B cell (primary cell): ENCODE results near the gene KRT24. TPM values are rescaled to one million over a fixed set of nuclear protein-coding genes. Genes with fewer than 3 reads are reported as not detected.

Experiments used
- ATAC-seq: fragments of 200-7000 bp; cut with Tn5 transposase; one replicate; pipeline ENCODE4 v1.10.0; 2021; ENCODE audit warnings: low read depth, mild to moderate bottlenecking, moderate number of reproducible peaks, moderate library complexity
- CTCF ChIA-PET: fragments of 350-600 bp; sonication (Branson Sonifier 250); formaldehyde crosslinking; loops from one replicate; lab custom pipeline; 2021; ENCODE audit warnings: antibody characterized with exemption, inconsistent platforms; lab: Charles Lee
- POLR2A ChIA-PET: fragments of 350-600 bp; sonication (Branson Sonifier 250); formaldehyde crosslinking; loops from one replicate; lab custom pipeline; 2021; ENCODE audit warnings: antibody characterized with exemption; lab: Charles Lee
- DNase-seq: peaks from one replicate; pipeline ENCODE4 v3.0.0; 2013
- H2AFZ ChIP-seq: 2 replicates; pipeline ENCODE4 v1.6.1; 2012; ENCODE audit warnings: mild to moderate bottlenecking, low read depth, low read length; ENCODE audit not compliant: insufficient read depth, poor library complexity, severe bottlenecking
- H3K27ac ChIP-seq, 2 donors: 1 replicate in 1 of 2; 2 replicates in 1 of 2; pipeline ENCODE4 v1.5.1; 2012 to 2013; ENCODE audit warnings: low read length in 2 of 2, mild to moderate bottlenecking in 2 of 2, moderate library complexity in 1 of 2
- H3K27me3 ChIP-seq, 4 experiments: fragments of 200-600 bp in 1 of 4; sonication (generic) in 1 of 4; replicated peaks in 1 of 4; 1 replicate in 2 of 4; 2 replicates in 2 of 4; pipeline versions ENCODE4 v1.6.1 to v1.7.0; 2013 to 2016; ENCODE audit warnings: low read length in 3 of 4, mild to moderate bottlenecking in 2 of 4, mixed read lengths in 1 of 4, moderate library complexity in 1 of 4; ENCODE audit not compliant: insufficient read depth in 4 of 4, control insufficient read depth in 3 of 4; ENCODE audit errors: control extremely low read depth in 1 of 4
- H3K36me3 ChIP-seq, 2 experiments: replicated peaks in 1 of 2; 1 replicate in 1 of 2; 2 replicates in 1 of 2; pipeline versions ENCODE4 v1.6.1 to v1.7.1; 2013; ENCODE audit warnings: low read length in 1 of 2; ENCODE audit not compliant: insufficient read depth in 2 of 2, control insufficient read depth in 1 of 2; ENCODE audit errors: control extremely low read depth in 1 of 2, extremely low read depth in 1 of 2
- H3K4me1 ChIP-seq, 2 donors: fragments of 200-600 bp in 1 of 2; sonication (generic) in 1 of 2; 1 replicate in 1 of 2; 2 replicates in 1 of 2; pipeline versions ENCODE4 v1.5.1 to v1.6.1; 2013 to 2017; ENCODE audit warnings: low read length in 2 of 2; ENCODE audit not compliant: control insufficient read depth in 2 of 2, insufficient read depth in 2 of 2
- H3K4me2 ChIP-seq: replicated peaks from 2 replicates; pipeline ENCODE3; 2012; ENCODE audit warnings: mild to moderate bottlenecking, low read depth, low read length; ENCODE audit not compliant: poor library complexity, severe bottlenecking
- H3K4me3 ChIP-seq, 5 experiments: fragments of 200-600 bp in 1 of 5; sonication (generic) in 1 of 5; 1 replicate in 3 of 5; 2 replicates in 2 of 5; pipeline versions ENCODE4 v1.5.1 to v1.7.0; 2011 to 2016; ENCODE audit warnings: low read length in 4 of 5, mild to moderate bottlenecking in 4 of 5, low read depth in 2 of 5, control low read depth in 1 of 5, moderate library complexity in 1 of 5; ENCODE audit not compliant: insufficient read depth in 1 of 5; ENCODE audit errors: control extremely low read depth in 1 of 5, extremely low read depth in 1 of 5
- H3K79me2 ChIP-seq: fragments of 200-600 bp; sonication (generic); one replicate; pipeline ENCODE4 v1.6.0; 2016; ENCODE audit warnings: low read length; ENCODE audit not compliant: control insufficient read depth, insufficient read depth
- H3K9ac ChIP-seq: fragments of 200-600 bp; sonication (generic); 2 replicates; pipeline ENCODE4 v1.6.1; 2017; ENCODE audit warnings: mild to moderate bottlenecking, low read length, moderate library complexity
- H3K9me3 ChIP-seq, 3 donors: one replicate each; pipeline versions ENCODE4 v1.6.1 to v1.7.1; 2013; ENCODE audit warnings: low read length in 2 of 3; ENCODE audit not compliant: control insufficient read depth in 2 of 3, insufficient read depth in 1 of 3; ENCODE audit errors: control extremely low read depth in 1 of 3
- H4K20me1 ChIP-seq: 2 replicates; pipeline ENCODE4 v1.6.0; 2012; ENCODE audit warnings: mild to moderate bottlenecking, low read length; ENCODE audit not compliant: insufficient read depth, control insufficient read depth, poor library complexity, severe bottlenecking
- H3K27ac Mint-ChIP-seq: one replicate; pipeline ENCODE4 v1.8.0; 2021; ENCODE audit warnings: mixed read lengths
- H3K27me3 Mint-ChIP-seq: one replicate; pipeline ENCODE4 v1.8.0; 2021; ENCODE audit warnings: mixed read lengths
- H3K4me1 Mint-ChIP-seq: one replicate; pipeline ENCODE4 v1.8.0; 2021; ENCODE audit warnings: mixed read lengths
- H3K4me3 Mint-ChIP-seq: one replicate; pipeline ENCODE4 v1.8.0; 2021; ENCODE audit warnings: mixed read lengths
- H3K9me3 Mint-ChIP-seq: one replicate; pipeline ENCODE4 v1.8.0; 2022; ENCODE audit warnings: mixed read lengths; ENCODE audit not compliant: insufficient read depth
- CTCF ChIP-seq: fragments of 200-600 bp; IDR thresholded peaks from one replicate; pipeline ENCODE4 v1.8.0; 2022; ENCODE audit warnings: antibody characterized with exemption, mild to moderate bottlenecking
- EZH2 ChIP-seq: IDR thresholded peaks from 2 replicates; pipeline ENCODE4 v1.6.1; 2012; ENCODE audit warnings: borderline replicate concordance, low read depth, mild to moderate bottlenecking, moderate library complexity, low read length; ENCODE audit not compliant: insufficient read depth, poor library complexity, severe bottlenecking
- WGBS: methylation state at CpG from one replicate; pipeline ENCODE4 v1.1.5; 2013; ENCODE audit warnings: missing lambda C conversion rate; ENCODE audit not compliant: insufficient coverage; 5-methylcytosine and 5-hydroxymethylcytosine counted together
- intact Hi-C: fragments of 100-400 bp; cut with micrococcal nuclease; formaldehyde crosslinking; loops from one replicate; pipeline ENCODE4 v1.10.0; 2022
- polyA plus RNA-seq: library from polyadenylated mRNA; depleted of rRNA; stranded (reverse); fragments of >200 nt; gene quantifications from 2 replicates; pipeline ENCODE4 v1.2.3, GENCODE V29; 2012
- total RNA-seq, 2 donors: library from RNA; stranded (reverse); fragments of 120-200 nt in 1 of 2; gene quantifications; 1 replicate in 1 of 2; 2 replicates in 1 of 2; pipeline versions ENCODE4 v1.2.3 to v1.2.4, GENCODE V29; 2013 to 2022

KRT24 gene
- total and polyA plus RNA-seq, 2 donors (not counting 1 experiment from before 2014, with no cell fraction given), result not detected

- no peak overlapping the region for H3K4me2 ChIP-seq
- no peak overlapping the region for H3K27ac Mint-ChIP-seq
- 100% methylated on average over 2 of the region's 5 CpGs for WGBS
- no peaks in the 10 kb centered on the region for H3K9me3 ChIP-seq
- H3K9me3 Mint-ChIP-seq, result no peaks in the 10 kb centered on the region
- H4K20me1 ChIP-seq, result no peaks in the 10 kb centered on the region
- TF ChIP-seq EZH2 (no peak), CTCF (no peak)
- no peak overlapping the region for H3K9ac ChIP-seq
- ChIA-PET CTCF (no interaction called here), POLR2A (interaction anchor here (0.5 kb wide), 1 partner anchor 511 kb away, joined by 4 read pairs; the partner anchor contains the start of gene CASC3)
- DNase-seq (no peak), ATAC-seq (no peak)
- H3K4me1 ChIP-seq, result peaks cover 11 to 13% of the 10 kb centered on the region in 2 donors
- H3K36me3 ChIP-seq, result no peaks in the 10 kb centered on the region
- no peaks in the 10 kb centered on the region for H3K27me3 ChIP-seq
- H2AFZ ChIP-seq, result no peak overlapping the region
- H3K27ac ChIP-seq, result no peak overlapping the region
- H3K79me2 ChIP-seq, result peaks cover 23% of the 10 kb centered on the region
- no peaks in the 10 kb centered on the region for H3K27me3 Mint-ChIP-seq
- H3K4me3 Mint-ChIP-seq, result no peak overlapping the region
- peaks cover 15% of the 10 kb centered on the region for H3K4me1 Mint-ChIP-seq
- H3K4me3 ChIP-seq, result no peak overlapping the region
- intact Hi-C loops, result no loop called here
Measured at GRCh38 chr17:40651939-40652338, 51.6 kb downstream of the KRT24 start.

GRCh38 chr17:40648384-40648968 lies 55.1 kb downstream of the KRT24 start:
- peak overlapping the region; percentile 85 to 94 (median 86) for H3K4me3 ChIP-seq
- H3K27me3 Mint-ChIP-seq, result no peaks in the 10 kb centered on the region
- ChIA-PET POLR2A (interaction anchor here (1.6 to 1.7 kb wide), 2 partner anchors 85 to 101 kb away, joined by 4 to 5 read pairs; no protein-coding TSS in a partner anchor), CTCF (interaction anchor here (0.8 to 3.6 kb wide), 7 partner anchors 22 to 1019 kb away, joined by 3 to 17 read pairs (median 3); no protein-coding TSS in a partner anchor)
- TF ChIP-seq CTCF (no peak), EZH2 (no peak)
- H3K36me3 ChIP-seq, result peaks cover 3 to 15% of the 10 kb centered on the region in 2 experiments
- H3K27ac ChIP-seq, result peak overlapping the region; percentile 97 to 100
- peak overlapping the region; percentile 94 for H3K27ac Mint-ChIP-seq
- H3K4me3 Mint-ChIP-seq, result peak overlapping the region; percentile 89
- peak overlapping the region; percentile 95 for H3K4me2 ChIP-seq
- intact Hi-C loops, result loop anchor here (1.0 to 2.0 kb wide), 4 partner anchors 28 to 170 kb away; no protein-coding TSS in a partner anchor
- no peaks in the 10 kb centered on the region for H4K20me1 ChIP-seq
- H3K9me3 ChIP-seq, result no peaks in the 10 kb centered on the region
- peaks cover 38% of the 10 kb centered on the region for H3K4me1 Mint-ChIP-seq
- under 1% methylated on average over 26 of the region's 28 CpGs for WGBS
- H3K27me3 ChIP-seq, result no peaks in the 10 kb centered on the region
- H3K9me3 Mint-ChIP-seq, result no peaks in the 10 kb centered on the region
- H2AFZ ChIP-seq, result peak overlapping the region; percentile 99
- peaks cover 57% of the 10 kb centered on the region for H3K79me2 ChIP-seq
- DNase-seq, result no peak
- peaks cover 25 to 30% of the 10 kb centered on the region in 2 donors for H3K4me1 ChIP-seq
- no peak for ATAC-seq
- H3K9ac ChIP-seq, result peak overlapping the region; percentile 100
